HG02870 (cell line): ENCODE measurements around the gene PNPLA3.
A peak's percentile ranks its signal among the peaks of the same experiment; 100 is the strongest.

ENCODE experiments used
- ATAC-seq: cut with Tn5 transposase; IDR thresholded peaks from one replicate; pipeline ENCODE4 v1.9.1; 2021; ENCODE audit warnings: mild to moderate bottlenecking, moderate library complexity; ENCODE audit not compliant: unreplicated experiment

Gene PNPLA3

GRCh38 chr22:43921370-43921769 is 2.2 kb upstream of the PNPLA3 start:
- no peak for ATAC-seq

GRCh38 chr22:43922123-43922522 is 1.5 kb upstream of the PNPLA3 start:
- ATAC-seq, result no peak

DNA sequence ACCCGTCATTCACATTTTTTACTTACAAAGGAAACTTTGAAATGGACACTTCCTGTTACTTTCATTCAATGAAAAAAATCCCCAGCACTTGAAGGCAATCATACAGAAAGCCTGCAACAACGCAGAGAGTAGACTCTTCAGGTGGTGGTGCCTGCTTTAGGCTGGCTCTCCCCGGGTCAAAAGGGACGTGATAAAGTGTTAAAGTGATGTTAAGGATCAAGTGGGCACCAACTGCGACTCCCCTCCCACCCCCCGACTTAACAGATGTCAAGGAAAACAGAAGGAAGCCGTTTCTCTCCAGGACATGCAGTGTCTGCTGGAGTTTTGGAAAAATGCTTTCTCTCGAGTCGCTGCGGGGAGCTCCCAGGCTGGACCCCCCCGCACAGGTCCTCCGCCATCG is 414 bp upstream of the PNPLA3 start:
- ATAC-seq, result no peak

GRCh38 chr22:43924877-43925276 is 1.3 kb downstream of the PNPLA3 start:
- ATAC-seq, result no peak

- ATAC-seq, result no peak
Observed at GRCh38 chr22:43925433-43926348, 2.1 kb downstream of the PNPLA3 start.

DNA sequence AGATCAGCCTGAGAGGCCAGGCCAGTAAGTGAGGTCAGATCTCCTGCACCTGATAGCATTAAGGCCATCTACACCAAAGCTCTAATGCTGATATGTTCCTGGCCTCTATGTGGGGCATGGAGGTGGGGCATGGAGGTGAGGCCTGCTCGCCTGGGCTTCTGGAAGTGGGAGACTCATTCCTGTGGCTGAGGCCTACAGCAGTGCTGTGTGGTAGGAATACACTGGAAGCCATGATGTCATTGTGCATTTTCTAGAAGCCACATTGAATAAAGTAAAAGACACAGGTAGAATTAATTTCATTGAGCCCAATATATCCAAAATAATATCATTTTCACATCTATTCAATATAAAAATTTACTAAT is 2.7 kb downstream of the PNPLA3 start:
- ATAC-seq, result no peak

DNA sequence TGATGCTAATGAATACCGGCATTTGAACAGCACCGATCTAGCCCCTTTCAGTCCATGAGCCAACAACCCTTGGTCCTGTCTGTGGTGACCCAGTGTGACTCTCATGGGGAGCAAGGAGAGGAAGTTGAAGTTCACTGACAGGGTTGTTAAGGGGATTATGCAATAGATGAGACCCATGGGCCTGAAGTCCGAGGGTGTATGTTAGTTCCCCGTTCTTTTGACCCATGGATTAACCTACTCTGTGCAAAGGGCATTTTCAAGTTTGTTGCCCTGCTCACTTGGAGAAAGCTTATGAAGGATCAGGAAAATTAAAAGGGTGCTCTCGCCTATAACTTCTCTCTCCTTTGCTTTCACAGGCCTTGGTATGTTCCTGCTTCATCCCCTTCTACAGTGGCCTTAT is 4.9 kb downstream of the PNPLA3 start:
- ATAC-seq, result no peak

GRCh38 chr22:43928908-43929307 is 5.3 kb downstream of the PNPLA3 start:
- ATAC-seq, result no peak

DNA sequence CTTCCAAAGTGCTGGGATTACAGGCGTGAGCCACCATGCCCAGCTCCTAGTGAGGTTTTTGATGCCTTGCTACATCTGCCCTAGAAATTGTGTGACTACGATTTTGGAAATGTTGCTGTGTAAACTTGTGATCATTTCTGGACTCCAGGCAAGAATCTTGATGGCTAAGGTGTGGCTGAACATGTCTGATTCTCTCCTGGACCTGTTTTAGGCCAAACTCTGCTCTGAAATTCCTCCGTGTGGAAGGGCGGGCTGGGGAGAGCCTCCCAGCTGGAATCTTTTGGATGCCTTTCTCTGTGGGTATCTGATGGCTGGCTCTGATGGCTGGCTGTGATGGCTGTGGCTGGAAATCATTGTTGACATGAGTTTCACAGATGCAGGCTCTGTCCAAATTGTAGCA is 8.2 kb downstream of the PNPLA3 start:
- no peak for ATAC-seq

DNA sequence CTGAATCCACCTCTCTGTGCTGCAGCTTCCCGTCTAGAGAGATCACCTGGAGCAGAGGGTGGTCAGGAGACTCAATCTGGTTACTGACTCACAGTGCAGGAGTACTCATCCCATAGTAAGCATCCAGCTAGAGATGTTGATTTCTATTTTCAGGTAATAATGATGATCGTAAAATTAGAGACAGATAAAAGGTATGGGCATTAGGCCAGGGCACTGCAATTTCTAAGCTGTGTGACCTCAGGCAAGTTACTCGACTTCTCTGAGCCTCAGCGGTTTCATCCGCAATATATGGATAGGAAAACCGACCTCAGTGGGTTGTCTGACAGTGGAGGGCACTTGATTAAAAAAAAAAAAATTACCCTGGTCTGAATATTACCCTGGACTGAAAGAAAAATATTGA is 17.8 kb downstream of the PNPLA3 start:
- no peak for ATAC-seq

GRCh38 chr22:43944670-43945430 is 21.2 kb downstream of the PNPLA3 start:
- no peak for ATAC-seq

DNA sequence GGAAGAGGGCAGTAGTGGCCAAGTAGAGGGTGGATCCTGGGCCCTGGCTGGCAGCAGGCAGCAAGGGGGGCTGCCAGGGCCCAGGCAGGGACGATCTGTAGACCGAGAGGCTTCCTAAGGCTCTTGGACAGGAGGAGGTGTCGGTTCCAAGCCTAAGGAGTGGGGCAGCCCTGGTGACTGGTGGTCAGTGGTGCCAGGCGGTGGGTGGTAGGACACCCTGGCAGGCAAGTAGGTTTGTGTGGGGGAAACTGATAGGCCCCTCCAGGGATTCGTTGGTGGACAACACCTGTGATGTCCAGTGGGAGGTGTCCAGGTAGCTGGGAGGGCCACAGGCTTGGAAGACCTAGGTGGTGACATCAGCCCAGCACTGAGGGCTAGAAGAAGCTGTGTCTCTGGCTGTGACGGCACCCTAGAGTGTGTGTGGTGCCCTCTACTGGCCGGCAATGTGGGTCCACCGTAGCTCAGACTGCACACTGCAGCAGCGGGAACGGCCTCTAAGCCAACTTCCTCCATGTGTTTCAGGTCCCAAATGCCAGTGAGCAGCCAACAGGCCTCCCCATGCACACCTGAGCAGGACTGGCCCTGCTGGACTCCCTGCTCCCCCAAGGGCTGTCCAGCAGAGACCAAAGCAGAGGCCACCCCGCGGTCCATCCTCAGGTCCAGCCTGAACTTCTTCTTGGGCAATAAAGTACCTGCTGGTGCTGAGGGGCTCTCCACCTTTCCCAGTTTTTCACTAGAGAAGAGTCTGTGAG is 22.2 kb downstream of the PNPLA3 start:
- no peak for ATAC-seq

- ATAC-seq, result no peak
Observed at GRCh38 chr22:43946384-43946667, 22.7 kb downstream of the PNPLA3 start.

DNA sequence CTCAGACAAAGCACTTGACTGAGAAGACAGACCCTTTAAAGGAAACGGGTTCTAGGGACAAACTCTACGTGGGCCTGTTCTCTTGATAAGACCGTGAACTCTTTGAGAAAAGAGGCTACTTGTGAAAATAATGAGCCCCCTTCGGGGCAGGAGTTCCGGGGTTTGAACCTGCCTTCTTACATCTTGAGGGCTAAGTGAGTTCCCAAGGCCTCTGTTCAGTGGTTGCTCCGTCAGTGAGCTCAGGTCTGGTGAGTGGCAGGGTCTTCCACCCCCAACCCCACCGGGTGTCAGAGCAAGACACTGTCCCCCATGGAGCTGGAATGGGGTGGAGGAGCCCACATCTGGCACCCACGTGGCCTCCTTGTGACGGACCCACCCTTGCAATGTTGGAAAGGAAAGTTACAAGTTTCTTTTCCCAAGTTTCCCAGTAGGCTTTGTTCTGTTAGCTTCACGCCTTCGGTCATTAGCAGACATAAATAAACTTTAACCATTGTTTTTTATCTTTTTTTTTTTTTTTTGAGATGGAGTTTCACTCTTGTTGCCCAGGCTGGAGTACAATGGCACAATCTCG is 25.3 kb downstream of the PNPLA3 start:
- no peak for ATAC-seq

- no peak for ATAC-seq
Observed at GRCh38 chr22:43951391-43951790, 27.8 kb downstream of the PNPLA3 start.

DNA sequence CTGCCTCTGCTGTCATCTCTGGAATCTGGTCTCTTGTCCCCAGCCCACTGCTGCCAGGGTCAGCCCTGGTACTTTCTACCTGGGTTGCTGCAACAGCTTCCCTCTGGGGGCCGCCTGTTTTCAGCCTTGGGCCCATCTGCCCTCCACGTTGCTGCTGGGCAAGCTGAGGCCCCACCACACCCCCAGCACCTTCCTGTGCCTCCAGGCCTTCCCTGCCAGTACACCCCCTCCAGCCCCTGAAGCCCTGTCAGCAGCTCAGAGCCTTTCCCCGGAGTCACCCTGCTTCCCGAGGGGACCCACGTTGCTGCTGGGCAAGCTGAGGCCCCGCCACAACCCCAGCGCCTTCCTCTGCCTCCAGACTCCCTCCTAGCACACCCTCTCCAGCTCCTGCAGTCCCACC is 28.4 kb downstream of the PNPLA3 start:
- no peak for ATAC-seq

DNA sequence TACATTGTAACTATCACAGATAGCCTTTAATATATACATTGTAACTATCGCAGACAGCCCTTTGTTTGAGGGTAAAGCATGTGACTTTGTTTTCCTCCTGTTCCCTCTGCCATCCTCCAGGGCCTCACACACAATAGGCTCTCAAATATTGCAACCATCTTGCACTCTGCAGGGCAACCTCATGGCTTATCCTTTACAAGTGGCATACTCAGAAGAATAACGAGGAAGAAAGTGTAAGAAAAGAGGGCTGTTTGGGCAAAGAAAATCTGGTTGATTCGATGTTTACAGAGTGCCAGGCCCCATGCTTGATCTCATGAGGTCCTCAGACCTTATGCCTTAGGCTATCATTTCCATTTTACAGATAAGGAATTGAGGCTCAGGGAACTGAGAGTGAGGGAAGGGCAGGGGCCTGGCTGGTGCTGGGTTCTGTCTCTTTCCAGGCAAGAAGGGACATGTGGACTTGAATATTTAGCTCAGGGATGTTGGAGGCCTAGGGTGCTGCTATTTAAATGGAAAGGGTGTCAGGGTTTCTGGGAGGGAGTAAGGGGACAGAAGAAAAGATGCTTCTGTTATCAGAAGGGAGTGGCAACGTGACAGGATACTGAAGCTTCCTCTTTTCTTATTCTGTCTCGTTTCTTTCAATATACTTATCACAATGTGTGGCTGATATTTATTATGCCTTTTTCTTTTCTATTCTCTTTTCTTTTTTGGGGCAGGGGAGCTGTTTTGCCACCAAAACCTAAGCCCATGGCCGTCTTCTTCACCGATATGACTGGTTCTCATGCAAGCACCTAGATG is 30.6 kb downstream of the PNPLA3 start:
- no peak for ATAC-seq

- ATAC-seq, result peak; percentile 87
Observed at GRCh38 chr22:43955040-43955882, 31.7 kb downstream of the PNPLA3 start, which contains the start of gene SAMM50. TSS of gene SAMM50 (plus strand) at chr22:43955442. CDS start at chr22:43955578, 136 bp downstream.
